SK-N-MC (cell line): ENCODE results near the gene CNNM1.

Experiments used
- EZH2 ChIP-seq: fragments of 200-600 bp; sonication (generic); IDR thresholded peaks from one replicate; pipeline ENCODE4 v1.6.1; 2017; ENCODE audit warnings: antibody characterized with exemption
- POLR2AphosphoS5 ChIP-seq: IDR thresholded peaks from 2 replicates; pipeline ENCODE4 v1.6.1; 2012; ENCODE audit warnings: mild to moderate bottlenecking, low read depth, low read length, borderline replicate concordance

- TF ChIP-seq EZH2 (no peak), POLR2AphosphoS5 (no peak)
Measured at GRCh38 chr10:99399664-99400063, 70.5 kb downstream of the CNNM1 start.
